Measurements from ENCODE around the gene ZMYND19. TPM values are rescaled to one million over a fixed set of nuclear protein-coding genes. Genes with fewer than 3 reads are reported as not detected.
"Not testable (repeated sequence)": the region's sequence is repeated elsewhere in the genome, so short reads cannot be mapped to it uniquely, and the experiment has no call there.

Gene ZMYND19
- total RNA-seq, 2 donors from 2014 or later = 47.8 to 51.0 TPM

DNA sequence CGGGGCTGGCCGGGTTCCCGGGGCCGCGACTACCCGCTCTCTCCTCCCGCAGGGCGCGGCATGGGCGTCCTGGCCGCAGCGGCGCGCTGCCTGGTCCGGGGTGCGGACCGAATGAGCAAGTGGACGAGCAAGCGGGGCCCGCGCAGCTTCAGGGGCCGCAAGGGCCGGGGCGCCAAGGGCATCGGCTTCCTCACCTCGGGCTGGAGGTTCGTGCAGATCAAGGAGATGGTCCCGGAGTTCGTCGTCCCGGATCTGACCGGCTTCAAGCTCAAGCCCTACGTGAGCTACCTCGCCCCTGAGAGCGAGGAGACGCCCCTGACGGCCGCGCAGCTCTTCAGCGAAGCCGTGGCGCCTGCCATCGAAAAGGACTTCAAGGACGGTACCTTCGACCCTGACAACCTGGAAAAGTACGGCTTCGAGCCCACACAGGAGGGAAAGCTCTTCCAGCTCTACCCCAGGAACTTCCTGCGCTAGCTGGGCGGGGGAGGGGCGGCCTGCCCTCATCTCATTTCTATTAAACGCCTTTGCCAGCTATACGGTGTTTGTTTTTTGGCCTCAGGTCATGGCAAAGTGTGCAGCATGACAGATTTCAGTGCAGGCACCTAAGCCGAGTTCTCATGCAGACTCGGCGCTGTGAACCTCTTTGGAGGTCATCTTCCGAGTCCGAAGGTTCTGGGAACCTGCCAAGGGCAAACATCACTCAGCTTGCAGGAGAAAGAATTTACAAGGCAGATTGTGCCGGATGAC is 38.1 kb downstream of the ZMYND19 start:
- peaks cover 5% of the 10 kb centered on the region for H3K9me3 Mint-ChIP-seq
- peaks cover 3% of the 10 kb centered on the region for H3K4me1 Mint-ChIP-seq
- H3K36me3 Mint-ChIP-seq (ENCODE audit: low read depth) = peaks cover 36% of the 10 kb centered on the region
- H3K27me3 ChIP-seq (ENCODE audit: control insufficient read depth, insufficient read depth, low read length, poor library complexity, severe bottlenecking) = no peaks in the 10 kb centered on the region
- DNase-seq = no peak
- H3K9ac ChIP-seq (ENCODE audit: extremely low read depth, low read length, poor library complexity, severe bottlenecking) = peak overlapping the region; percentile 72
- peaks cover 32% of the 10 kb centered on the region for H3K36me3 ChIP-seq (ENCODE audit: control insufficient read depth, insufficient read depth, low read length)
- peak overlapping the region; percentile 72 for H3K4me3 Mint-ChIP-seq
- 15 to 25% methylated on average over 31 to 58 of the region's 58 CpGs for WGBS, 2 experiments (ENCODE audit: insufficient coverage in 1 of 2, insufficient read length in 1 of 2)
- peak overlapping the region; percentile 77 for H3K27ac Mint-ChIP-seq
- no peaks in the 10 kb centered on the region for H3K4me1 ChIP-seq (ENCODE audit: control insufficient read depth, insufficient read depth, low read length)
- peak overlapping the region; percentile 85 for H3K4me3 ChIP-seq (ENCODE audit: low read length)
- H3K27ac ChIP-seq (ENCODE audit: low read depth, low read length) = no peak overlapping the region
- TF ChIP-seq, protein P1, sequence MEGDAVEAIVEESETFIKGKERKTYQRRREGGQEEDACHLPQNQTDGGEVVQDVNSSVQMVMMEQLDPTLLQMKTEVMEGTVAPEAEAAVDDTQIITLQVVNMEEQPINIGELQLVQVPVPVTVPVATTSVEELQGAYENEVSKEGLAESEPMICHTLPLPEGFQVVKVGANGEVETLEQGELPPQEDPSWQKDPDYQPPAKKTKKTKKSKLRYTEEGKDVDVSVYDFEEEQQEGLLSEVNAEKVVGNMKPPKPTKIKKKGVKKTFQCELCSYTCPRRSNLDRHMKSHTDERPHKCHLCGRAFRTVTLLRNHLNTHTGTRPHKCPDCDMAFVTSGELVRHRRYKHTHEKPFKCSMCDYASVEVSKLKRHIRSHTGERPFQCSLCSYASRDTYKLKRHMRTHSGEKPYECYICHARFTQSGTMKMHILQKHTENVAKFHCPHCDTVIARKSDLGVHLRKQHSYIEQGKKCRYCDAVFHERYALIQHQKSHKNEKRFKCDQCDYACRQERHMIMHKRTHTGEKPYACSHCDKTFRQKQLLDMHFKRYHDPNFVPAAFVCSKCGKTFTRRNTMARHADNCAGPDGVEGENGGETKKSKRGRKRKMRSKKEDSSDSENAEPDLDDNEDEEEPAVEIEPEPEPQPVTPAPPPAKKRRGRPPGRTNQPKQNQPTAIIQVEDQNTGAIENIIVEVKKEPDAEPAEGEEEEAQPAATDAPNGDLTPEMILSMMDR (conservative IDR thresholded peaks at IDR 0.05) = no peak
- no peaks in the 10 kb centered on the region for H3K9me3 ChIP-seq (ENCODE audit: control insufficient read depth, low read length)
- no peaks in the 10 kb centered on the region for H3K27me3 Mint-ChIP-seq (ENCODE audit: insufficient read depth)

DNA sequence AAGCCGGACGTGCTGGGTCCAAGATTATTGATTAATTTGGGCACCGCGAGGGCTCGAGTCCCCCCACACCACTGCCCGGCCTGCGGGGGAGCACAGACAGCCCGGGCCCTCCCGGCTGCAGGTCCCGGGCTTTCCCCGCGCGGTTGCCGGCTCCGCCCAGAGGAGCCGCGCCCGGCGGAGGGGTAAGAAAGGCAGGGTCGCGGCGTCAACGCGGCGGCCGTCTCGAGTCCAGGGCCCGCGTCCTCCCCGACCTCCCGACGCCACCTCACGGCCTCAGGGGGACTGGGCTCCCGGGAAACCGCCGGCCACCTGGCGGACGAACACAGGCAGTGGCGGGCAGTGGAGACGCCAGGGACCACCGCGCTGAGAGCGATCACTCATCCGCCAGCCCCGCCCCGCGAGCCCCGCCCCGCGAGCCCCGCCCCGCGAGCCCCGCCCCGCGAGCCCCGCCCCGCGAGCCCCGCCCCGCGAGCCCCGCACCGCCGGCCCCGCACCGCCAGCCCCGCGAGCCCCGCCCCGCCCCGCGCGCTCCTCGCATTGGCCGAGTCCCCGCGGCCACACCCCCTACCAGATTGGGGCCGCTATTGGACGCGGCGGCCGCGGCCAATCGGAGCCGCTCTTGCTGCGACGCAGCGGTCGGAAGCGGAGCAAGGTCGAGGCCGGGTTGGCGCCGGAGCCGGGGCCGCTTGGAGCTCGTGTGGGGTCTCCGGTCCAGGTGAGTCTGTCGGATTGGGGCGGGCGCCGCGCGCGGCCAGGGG is 38.9 kb downstream of the ZMYND19 start, which contains the start of gene MRPL41:
Gene MRPL41, plus strand, starts transcription at position 616 of the 758 bp plus-strand sequence. CDS start 203 bp downstream, outside the sequence.
- Histone ChIP-seq H3K9ac (ENCODE audit: extremely low read depth, low read length, poor library complexity, severe bottlenecking) (peak within 1 kb of the TSS; percentile 72), H3K4me1 (ENCODE audit: control insufficient read depth, insufficient read depth, low read length) (no peaks in the 10 kb centered on the region), H3K4me3 (ENCODE audit: low read length) (peak within 1 kb of the TSS; percentile 85), H3K9me3 (ENCODE audit: control insufficient read depth, low read length) (no peaks in the 10 kb centered on the region), H3K27ac (ENCODE audit: low read depth, low read length) (no peak within 1 kb of the TSS), H3K27me3 (ENCODE audit: control insufficient read depth, insufficient read depth, low read length, poor library complexity, severe bottlenecking) (no peaks in the 10 kb centered on the region), H3K36me3 (ENCODE audit: control insufficient read depth, insufficient read depth, low read length) (peaks cover 26% of the 10 kb centered on the region)
- 0 to 1% methylated on average over 33 to 95 of the region's 106 CpGs for WGBS, 2 experiments (ENCODE audit: insufficient coverage in 1 of 2, insufficient read length in 1 of 2)
- H3K4me1 Mint-ChIP-seq = peaks cover 3% of the 10 kb centered on the region
- peaks cover 13% of the 10 kb centered on the region for H3K9me3 Mint-ChIP-seq
- no peaks in the 10 kb centered on the region for H3K27me3 Mint-ChIP-seq (ENCODE audit: insufficient read depth)
- peak; percentile 97 for DNase-seq
- peak within 1 kb of the TSS; percentile 77 for H3K27ac Mint-ChIP-seq
- TF ChIP-seq, protein P1 (conservative IDR thresholded peaks at IDR 0.05) = peak; percentile 85
- H3K36me3 Mint-ChIP-seq (ENCODE audit: low read depth) = peaks cover 36% of the 10 kb centered on the region
- H3K4me3 Mint-ChIP-seq = peak within 1 kb of the TSS; percentile 72

DNA sequence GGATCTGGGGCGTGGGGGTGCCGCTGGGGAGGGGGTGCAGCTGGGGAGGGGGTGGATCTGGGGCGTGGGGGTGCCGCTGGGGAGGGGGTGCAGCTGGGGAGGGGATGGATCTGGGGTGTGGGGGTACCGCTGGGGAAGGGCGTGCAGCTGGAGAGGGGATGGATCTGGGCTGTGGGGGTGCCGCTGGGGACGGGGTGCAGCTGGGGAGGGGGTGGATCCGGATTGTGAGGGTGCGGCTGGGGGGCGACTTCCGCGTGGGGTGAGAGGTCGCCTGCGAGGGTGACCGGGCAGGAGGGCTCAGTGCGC is 39.4 kb downstream of the ZMYND19 start:
- Mint-ChIP-seq H3K9me3 (peaks cover 18% of the 10 kb centered on the region), H3K36me3 (ENCODE audit: low read depth) (peaks cover 31% of the 10 kb centered on the region), H3K4me3 (peak overlapping the region; percentile 72)
- peaks cover 20% of the 10 kb centered on the region for H3K36me3 ChIP-seq (ENCODE audit: control insufficient read depth, insufficient read depth, low read length)
- DNase-seq; H3K27me3 ChIP-seq (ENCODE audit: control insufficient read depth, insufficient read depth, low read length, poor library complexity, severe bottlenecking); H3K27me3 Mint-ChIP-seq (ENCODE audit: insufficient read depth); H3K4me1 ChIP-seq (ENCODE audit: control insufficient read depth, insufficient read depth, low read length); H3K9me3 ChIP-seq (ENCODE audit: control insufficient read depth, low read length); H3K4me1 Mint-ChIP-seq; H3K27ac ChIP-seq (ENCODE audit: low read depth, low read length); H3K27ac Mint-ChIP-seq: not testable (repeated sequence)
- WGBS, 2 experiments (ENCODE audit: insufficient coverage in 1 of 2, insufficient read length in 1 of 2) = 4% methylated on average over 15 of the region's 17 CpGs; no CpG with 5 or more reads in 1 of the 2 experiments
- H3K4me3 ChIP-seq (ENCODE audit: low read length) = peak overlapping the region; percentile 68
- H3K9ac ChIP-seq (ENCODE audit: extremely low read depth, low read length, poor library complexity, severe bottlenecking) = peak overlapping the region; percentile 30

Data from endodermal cell (in vitro differentiated cells).